ENCODE measurements around the gene TP53. TPM values are rescaled to one million over a fixed set of nuclear protein-coding genes. Genes with fewer than 3 reads are reported as not detected.

Gene TP53
- total RNA-seq, 1 experiment from 2014 or later, result 129 TPM

DNA sequence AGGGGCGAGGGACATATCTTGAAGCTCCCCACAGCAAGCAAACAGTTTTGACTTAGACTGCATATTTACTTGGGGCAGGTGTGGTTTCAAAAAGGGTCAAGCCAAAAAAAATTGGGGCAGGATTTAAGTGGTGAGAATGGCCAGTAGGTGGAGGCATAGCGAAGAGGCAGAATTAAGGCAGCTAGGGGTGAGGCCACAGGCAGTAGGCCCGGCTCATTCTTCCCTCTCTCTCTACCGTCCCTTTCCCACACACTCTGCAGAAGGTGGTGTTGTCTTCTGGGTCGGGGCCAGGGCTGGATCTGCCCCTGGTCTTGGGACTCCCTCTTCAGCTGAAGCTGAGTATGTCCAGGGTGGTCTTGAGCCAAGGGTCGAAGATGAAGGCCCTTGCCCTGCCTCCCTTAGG, 54.8 kb downstream of the TP53 start:
- H3K9me3 ChIP-seq (ENCODE audit: control insufficient read depth, insufficient read depth, low read depth, low read length), result no peaks in the 10 kb centered on the region
- intact Hi-C loops (cut with micrococcal nuclease; ENCODE audit: unreplicated experiment), result no loop called here
- ChIA-PET CTCF (interaction anchor here (1.7 to 2.1 kb wide), 2 partner anchors 55 to 79 kb away, joined by 4 to 8 read pairs; partner anchors contain the start of genes TP53 and WRAP53), POLR2A (interaction anchor here (0.5 to 1.4 kb wide), 2 partner anchors 54 to 55 kb away, joined by 3 to 4 read pairs; partner anchors contain the start of gene TP53)
- H3K27me3 ChIP-seq (ENCODE audit: control insufficient read depth, insufficient read depth, low read length), result no peaks in the 10 kb centered on the region
- H3K4me1 ChIP-seq (ENCODE audit: control insufficient read depth, insufficient read depth, low read length), result 0 out of 2 replicates have a peak, but pooled peaks cover 2% of the 10 kb centered on the region
- ATAC-seq (peak; percentile 76), DNase-seq (ENCODE audit: low read depth, low spot score) (no peak)
- BruUV-seq (replicated peaks), result no TSS peak
- H3K36me3 ChIP-seq (ENCODE audit: control insufficient read depth, insufficient read depth, low read length), result no peaks in the 10 kb centered on the region
- in situ Hi-C loops (cut with HindIII; ENCODE audit: low pct_unique_long_range_greater_than_20kb, low sequenced_read_pairs), result no loop called here
- H3K4me3 ChIP-seq (ENCODE audit: low read depth in 2 of 2, low read length in 2 of 2), result no peak overlapping the region
- TF ChIP-seq POLR2AphosphoS5 (IDR thresholded peaks at IDR 0.05; ENCODE audit: low read depth, low read length) (no peak), TCF7L2 (IDR thresholded peaks at IDR 0.05; ENCODE audit: low read depth, low read length) (no peak), SIN3A (IDR thresholded peaks at IDR 0.05; ENCODE audit: borderline replicate concordance, insufficient read depth, low read depth, low read length) (no peak)
- TF ChIP-seq, protein P1, sequence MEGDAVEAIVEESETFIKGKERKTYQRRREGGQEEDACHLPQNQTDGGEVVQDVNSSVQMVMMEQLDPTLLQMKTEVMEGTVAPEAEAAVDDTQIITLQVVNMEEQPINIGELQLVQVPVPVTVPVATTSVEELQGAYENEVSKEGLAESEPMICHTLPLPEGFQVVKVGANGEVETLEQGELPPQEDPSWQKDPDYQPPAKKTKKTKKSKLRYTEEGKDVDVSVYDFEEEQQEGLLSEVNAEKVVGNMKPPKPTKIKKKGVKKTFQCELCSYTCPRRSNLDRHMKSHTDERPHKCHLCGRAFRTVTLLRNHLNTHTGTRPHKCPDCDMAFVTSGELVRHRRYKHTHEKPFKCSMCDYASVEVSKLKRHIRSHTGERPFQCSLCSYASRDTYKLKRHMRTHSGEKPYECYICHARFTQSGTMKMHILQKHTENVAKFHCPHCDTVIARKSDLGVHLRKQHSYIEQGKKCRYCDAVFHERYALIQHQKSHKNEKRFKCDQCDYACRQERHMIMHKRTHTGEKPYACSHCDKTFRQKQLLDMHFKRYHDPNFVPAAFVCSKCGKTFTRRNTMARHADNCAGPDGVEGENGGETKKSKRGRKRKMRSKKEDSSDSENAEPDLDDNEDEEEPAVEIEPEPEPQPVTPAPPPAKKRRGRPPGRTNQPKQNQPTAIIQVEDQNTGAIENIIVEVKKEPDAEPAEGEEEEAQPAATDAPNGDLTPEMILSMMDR (IDR thresholded peaks at IDR 0.05), result peak; percentile 80
- TF ChIP-seq, protein P2, sequence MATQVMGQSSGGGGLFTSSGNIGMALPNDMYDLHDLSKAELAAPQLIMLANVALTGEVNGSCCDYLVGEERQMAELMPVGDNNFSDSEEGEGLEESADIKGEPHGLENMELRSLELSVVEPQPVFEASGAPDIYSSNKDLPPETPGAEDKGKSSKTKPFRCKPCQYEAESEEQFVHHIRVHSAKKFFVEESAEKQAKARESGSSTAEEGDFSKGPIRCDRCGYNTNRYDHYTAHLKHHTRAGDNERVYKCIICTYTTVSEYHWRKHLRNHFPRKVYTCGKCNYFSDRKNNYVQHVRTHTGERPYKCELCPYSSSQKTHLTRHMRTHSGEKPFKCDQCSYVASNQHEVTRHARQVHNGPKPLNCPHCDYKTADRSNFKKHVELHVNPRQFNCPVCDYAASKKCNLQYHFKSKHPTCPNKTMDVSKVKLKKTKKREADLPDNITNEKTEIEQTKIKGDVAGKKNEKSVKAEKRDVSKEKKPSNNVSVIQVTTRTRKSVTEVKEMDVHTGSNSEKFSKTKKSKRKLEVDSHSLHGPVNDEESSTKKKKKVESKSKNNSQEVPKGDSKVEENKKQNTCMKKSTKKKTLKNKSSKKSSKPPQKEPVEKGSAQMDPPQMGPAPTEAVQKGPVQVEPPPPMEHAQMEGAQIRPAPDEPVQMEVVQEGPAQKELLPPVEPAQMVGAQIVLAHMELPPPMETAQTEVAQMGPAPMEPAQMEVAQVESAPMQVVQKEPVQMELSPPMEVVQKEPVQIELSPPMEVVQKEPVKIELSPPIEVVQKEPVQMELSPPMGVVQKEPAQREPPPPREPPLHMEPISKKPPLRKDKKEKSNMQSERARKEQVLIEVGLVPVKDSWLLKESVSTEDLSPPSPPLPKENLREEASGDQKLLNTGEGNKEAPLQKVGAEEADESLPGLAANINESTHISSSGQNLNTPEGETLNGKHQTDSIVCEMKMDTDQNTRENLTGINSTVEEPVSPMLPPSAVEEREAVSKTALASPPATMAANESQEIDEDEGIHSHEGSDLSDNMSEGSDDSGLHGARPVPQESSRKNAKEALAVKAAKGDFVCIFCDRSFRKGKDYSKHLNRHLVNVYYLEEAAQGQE (IDR thresholded peaks at IDR 0.05; ENCODE audit: insufficient read depth in 1 of 2, low read depth in 2 of 2, low read length in 1 of 2), result no peak
- H3K27ac ChIP-seq (ENCODE audit: low read length), result no peak overlapping the region

DNA sequence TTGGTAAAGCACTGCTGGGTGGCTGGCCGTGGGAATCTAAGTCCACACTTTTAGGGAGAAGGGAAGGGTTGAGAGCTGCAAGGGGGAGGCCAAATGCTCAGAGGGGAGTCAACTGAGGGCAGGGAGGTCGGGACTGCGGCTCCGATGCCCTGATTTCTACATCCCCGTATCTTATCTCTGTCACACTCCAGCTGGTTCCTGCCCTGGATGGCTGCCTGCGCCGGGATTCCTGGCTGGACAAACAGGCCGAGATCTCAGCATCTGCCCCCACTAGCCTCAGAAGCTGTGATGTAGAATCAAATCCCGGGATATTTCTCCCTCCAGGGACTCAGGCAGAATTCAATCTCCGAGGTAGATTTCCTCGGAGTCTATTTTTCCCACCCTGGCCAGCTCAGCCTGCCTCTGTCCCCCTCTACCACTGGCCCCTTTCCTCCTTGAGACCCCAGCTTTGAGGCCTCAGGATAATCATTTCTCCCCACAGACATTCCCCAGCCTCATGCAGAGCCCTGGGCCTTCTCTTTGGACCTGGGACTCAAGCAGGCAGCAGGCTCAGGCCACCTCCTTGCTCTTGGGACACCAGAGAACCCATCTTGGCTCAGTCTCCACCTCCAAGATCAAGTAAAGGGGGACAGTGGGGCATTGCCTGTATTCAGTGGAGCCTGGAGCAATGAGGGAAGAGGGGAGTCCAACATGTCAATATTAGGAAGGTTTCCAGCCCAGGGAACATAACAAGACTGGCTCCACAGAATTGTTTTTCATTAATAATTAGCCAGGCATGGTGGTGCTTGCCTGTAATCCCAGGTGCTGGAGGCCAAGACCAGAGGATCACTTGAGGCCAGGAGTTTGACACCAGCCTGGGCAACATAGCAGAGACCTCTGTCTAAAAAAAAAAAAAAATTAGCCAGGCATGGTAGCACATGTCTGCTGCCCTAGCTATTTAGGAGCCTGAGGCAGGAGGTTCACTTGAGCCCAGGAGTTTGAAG, 55.6 kb downstream of the TP53 start:
- Histone ChIP-seq H3K4me3 (ENCODE audit: low read depth in 2 of 2, low read length in 2 of 2) (no peak overlapping the region), H3K9me3 (ENCODE audit: control insufficient read depth, insufficient read depth, low read depth, low read length) (no peaks in the 10 kb centered on the region), H3K36me3 (ENCODE audit: control insufficient read depth, insufficient read depth, low read length) (no peaks in the 10 kb centered on the region), H3K27me3 (ENCODE audit: control insufficient read depth, insufficient read depth, low read length) (no peaks in the 10 kb centered on the region), H3K4me1 (ENCODE audit: control insufficient read depth, insufficient read depth, low read length) (peaks cover 5% of the 10 kb centered on the region), H3K27ac (ENCODE audit: low read length) (no peak overlapping the region)
- TF ChIP-seq, protein P2 (IDR thresholded peaks at IDR 0.05; ENCODE audit: insufficient read depth in 1 of 2, low read depth in 2 of 2, low read length in 1 of 2), result no peak
- no peak for TF ChIP-seq POLR2AphosphoS5 (IDR thresholded peaks at IDR 0.05; ENCODE audit: low read depth, low read length)
- TF ChIP-seq, protein P1 (IDR thresholded peaks at IDR 0.05), result no peak
- TF ChIP-seq SIN3A (IDR thresholded peaks at IDR 0.05; ENCODE audit: borderline replicate concordance, insufficient read depth, low read depth, low read length), result no peak
- TF ChIP-seq TCF7L2 (IDR thresholded peaks at IDR 0.05; ENCODE audit: low read depth, low read length), result no peak
- no TSS peak for BruUV-seq (replicated peaks)
- DNase-seq (ENCODE audit: low read depth, low spot score) (no peak), ATAC-seq (no peak)
- POLR2A ChIA-PET, result interaction anchor here (0.6 to 1.4 kb wide), 3 partner anchors 29 to 55 kb away, joined by 3 to 13 read pairs (median 5); partner anchors contain the start of gene TP53
- in situ Hi-C loops (cut with HindIII; ENCODE audit: low pct_unique_long_range_greater_than_20kb, low sequenced_read_pairs) (no loop called here), intact Hi-C loops (cut with micrococcal nuclease; ENCODE audit: unreplicated experiment) (no loop called here)
- CTCF ChIA-PET, result interaction anchor here (0.5 to 1.7 kb wide), 3 partner anchors 78 to 173 kb away, joined by 3 to 14 read pairs (median 4); no protein-coding TSS in a partner anchor
